B cell (primary cell): Measurements from ENCODE around the gene ABTB2. TPM values are rescaled to one million over a fixed set of nuclear protein-coding genes. Genes with fewer than 3 reads are reported as not detected.

Source experiments
- ATAC-seq: fragments of 200-7000 bp; cut with Tn5 transposase; one replicate; pipeline ENCODE4 v1.10.0; 2021; ENCODE audit warnings: low read depth, mild to moderate bottlenecking, moderate number of reproducible peaks, moderate library complexity
- CTCF ChIA-PET: fragments of 350-600 bp; sonication (Branson Sonifier 250); formaldehyde crosslinking; loops from one replicate; lab custom pipeline; 2021; ENCODE audit warnings: antibody characterized with exemption, inconsistent platforms; lab: Charles Lee
- POLR2A ChIA-PET: fragments of 350-600 bp; sonication (Branson Sonifier 250); formaldehyde crosslinking; loops from one replicate; lab custom pipeline; 2021; ENCODE audit warnings: antibody characterized with exemption; lab: Charles Lee
- DNase-seq: peaks from one replicate; pipeline ENCODE4 v3.0.0; 2013
- H2AFZ ChIP-seq: 2 replicates; pipeline ENCODE4 v1.6.1; 2012; ENCODE audit warnings: mild to moderate bottlenecking, low read depth, low read length; ENCODE audit not compliant: insufficient read depth, poor library complexity, severe bottlenecking
- H3K27ac ChIP-seq, 2 donors: 1 replicate in 1 of 2; 2 replicates in 1 of 2; pipeline ENCODE4 v1.5.1; 2012 to 2013; ENCODE audit warnings: low read length in 2 of 2, mild to moderate bottlenecking in 2 of 2, moderate library complexity in 1 of 2
- H3K27me3 ChIP-seq, 4 experiments: fragments of 200-600 bp in 1 of 4; sonication (generic) in 1 of 4; replicated peaks in 1 of 4; 1 replicate in 2 of 4; 2 replicates in 2 of 4; pipeline versions ENCODE4 v1.6.1 to v1.7.0; 2013 to 2016; ENCODE audit warnings: low read length in 3 of 4, mild to moderate bottlenecking in 2 of 4, mixed read lengths in 1 of 4, moderate library complexity in 1 of 4; ENCODE audit not compliant: insufficient read depth in 4 of 4, control insufficient read depth in 3 of 4; ENCODE audit errors: control extremely low read depth in 1 of 4
- H3K36me3 ChIP-seq, 2 experiments: replicated peaks in 1 of 2; 1 replicate in 1 of 2; 2 replicates in 1 of 2; pipeline versions ENCODE4 v1.6.1 to v1.7.1; 2013; ENCODE audit warnings: low read length in 1 of 2; ENCODE audit not compliant: insufficient read depth in 2 of 2, control insufficient read depth in 1 of 2; ENCODE audit errors: control extremely low read depth in 1 of 2, extremely low read depth in 1 of 2
- H3K4me1 ChIP-seq, 2 donors: fragments of 200-600 bp in 1 of 2; sonication (generic) in 1 of 2; 1 replicate in 1 of 2; 2 replicates in 1 of 2; pipeline versions ENCODE4 v1.5.1 to v1.6.1; 2013 to 2017; ENCODE audit warnings: low read length in 2 of 2; ENCODE audit not compliant: control insufficient read depth in 2 of 2, insufficient read depth in 2 of 2
- H3K4me2 ChIP-seq: replicated peaks from 2 replicates; pipeline ENCODE3; 2012; ENCODE audit warnings: mild to moderate bottlenecking, low read depth, low read length; ENCODE audit not compliant: poor library complexity, severe bottlenecking
- H3K4me3 ChIP-seq, 5 experiments: fragments of 200-600 bp in 1 of 5; sonication (generic) in 1 of 5; 1 replicate in 3 of 5; 2 replicates in 2 of 5; pipeline versions ENCODE4 v1.5.1 to v1.7.0; 2011 to 2016; ENCODE audit warnings: low read length in 4 of 5, mild to moderate bottlenecking in 4 of 5, low read depth in 2 of 5, control low read depth in 1 of 5, moderate library complexity in 1 of 5; ENCODE audit not compliant: insufficient read depth in 1 of 5; ENCODE audit errors: control extremely low read depth in 1 of 5, extremely low read depth in 1 of 5
- H3K79me2 ChIP-seq: fragments of 200-600 bp; sonication (generic); one replicate; pipeline ENCODE4 v1.6.0; 2016; ENCODE audit warnings: low read length; ENCODE audit not compliant: control insufficient read depth, insufficient read depth
- H3K9ac ChIP-seq: fragments of 200-600 bp; sonication (generic); 2 replicates; pipeline ENCODE4 v1.6.1; 2017; ENCODE audit warnings: mild to moderate bottlenecking, low read length, moderate library complexity
- H3K9me3 ChIP-seq, 3 donors: one replicate each; pipeline versions ENCODE4 v1.6.1 to v1.7.1; 2013; ENCODE audit warnings: low read length in 2 of 3; ENCODE audit not compliant: control insufficient read depth in 2 of 3, insufficient read depth in 1 of 3; ENCODE audit errors: control extremely low read depth in 1 of 3
- H4K20me1 ChIP-seq: 2 replicates; pipeline ENCODE4 v1.6.0; 2012; ENCODE audit warnings: mild to moderate bottlenecking, low read length; ENCODE audit not compliant: insufficient read depth, control insufficient read depth, poor library complexity, severe bottlenecking
- H3K27ac Mint-ChIP-seq: one replicate; pipeline ENCODE4 v1.8.0; 2021; ENCODE audit warnings: mixed read lengths
- H3K27me3 Mint-ChIP-seq: one replicate; pipeline ENCODE4 v1.8.0; 2021; ENCODE audit warnings: mixed read lengths
- H3K4me1 Mint-ChIP-seq: one replicate; pipeline ENCODE4 v1.8.0; 2021; ENCODE audit warnings: mixed read lengths
- H3K4me3 Mint-ChIP-seq: one replicate; pipeline ENCODE4 v1.8.0; 2021; ENCODE audit warnings: mixed read lengths
- H3K9me3 Mint-ChIP-seq: one replicate; pipeline ENCODE4 v1.8.0; 2022; ENCODE audit warnings: mixed read lengths; ENCODE audit not compliant: insufficient read depth
- CTCF ChIP-seq: fragments of 200-600 bp; IDR thresholded peaks from one replicate; pipeline ENCODE4 v1.8.0; 2022; ENCODE audit warnings: antibody characterized with exemption, mild to moderate bottlenecking
- EZH2 ChIP-seq: IDR thresholded peaks from 2 replicates; pipeline ENCODE4 v1.6.1; 2012; ENCODE audit warnings: borderline replicate concordance, low read depth, mild to moderate bottlenecking, moderate library complexity, low read length; ENCODE audit not compliant: insufficient read depth, poor library complexity, severe bottlenecking
- WGBS: methylation state at CpG from one replicate; pipeline ENCODE4 v1.1.5; 2013; ENCODE audit warnings: missing lambda C conversion rate; ENCODE audit not compliant: insufficient coverage; 5-methylcytosine and 5-hydroxymethylcytosine counted together
- intact Hi-C: fragments of 100-400 bp; cut with micrococcal nuclease; formaldehyde crosslinking; loops from one replicate; pipeline ENCODE4 v1.10.0; 2022
- polyA plus RNA-seq: library from polyadenylated mRNA; depleted of rRNA; stranded (reverse); fragments of >200 nt; gene quantifications from 2 replicates; pipeline ENCODE4 v1.2.3, GENCODE V29; 2012
- total RNA-seq, 2 donors: library from RNA; stranded (reverse); fragments of 120-200 nt in 1 of 2; gene quantifications; 1 replicate in 1 of 2; 2 replicates in 1 of 2; pipeline versions ENCODE4 v1.2.3 to v1.2.4, GENCODE V29; 2013 to 2022

The ABTB2 gene
- total and polyA plus RNA-seq, 2 donors (not counting 1 experiment from before 2014, with no cell fraction given): 0.30 to 5.9 TPM

DNA sequence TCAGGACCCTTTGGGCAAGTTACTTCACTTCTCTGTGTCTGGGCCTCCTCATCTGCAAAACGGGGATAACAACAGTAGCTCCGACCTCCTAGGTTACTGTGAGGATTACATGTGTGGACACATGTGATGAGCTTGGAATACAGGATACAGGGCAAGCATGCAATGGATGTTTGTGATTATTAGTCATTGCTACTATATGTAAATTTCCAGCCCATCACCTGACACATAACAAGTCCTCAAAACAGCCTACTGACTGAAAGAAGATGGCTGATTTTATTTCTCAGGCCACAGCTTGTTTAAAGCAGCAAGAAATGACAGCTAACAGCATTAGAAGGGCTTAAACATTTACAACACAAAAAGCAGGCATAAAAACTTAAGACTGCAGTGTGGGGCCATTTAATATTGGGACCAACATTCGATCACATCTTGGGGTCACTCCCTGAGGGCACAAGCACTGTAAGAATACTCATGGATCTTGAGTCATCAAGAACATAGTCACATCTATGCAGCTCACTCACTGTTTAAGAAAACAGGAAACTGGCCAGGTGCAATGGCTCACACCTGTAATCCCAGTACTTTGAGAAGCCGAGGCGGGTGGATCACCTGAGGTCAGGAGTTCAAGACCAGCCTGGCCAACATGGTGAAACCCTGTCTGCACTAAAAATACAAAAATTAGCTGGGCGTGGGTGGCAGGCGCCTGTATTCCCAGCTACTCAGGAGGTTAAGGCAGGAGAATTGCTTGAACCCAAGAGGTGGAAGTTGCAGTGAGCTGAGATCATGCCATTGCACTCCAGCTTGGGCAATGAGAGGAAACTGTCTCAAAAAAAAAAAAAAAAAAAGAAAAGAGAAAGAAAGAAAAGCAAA, 49.5 kb downstream of the ABTB2 start:
- no peak for DNase-seq
- Mint-ChIP-seq H3K27me3 (no peaks in the 10 kb centered on the region), H3K27ac (no peak overlapping the region), H3K4me1 (peaks cover 4% of the 10 kb centered on the region), H3K9me3 (no peaks in the 10 kb centered on the region), H3K4me3 (no peak overlapping the region)
- Histone ChIP-seq H3K4me1 (no peaks in the 10 kb centered on the region), H2AFZ (no peak overlapping the region), H3K9me3 (no peaks in the 10 kb centered on the region), H4K20me1 (no peaks in the 10 kb centered on the region), H3K9ac (no peak overlapping the region), H3K4me2 (no peak overlapping the region), H3K79me2 (no peaks in the 10 kb centered on the region), H3K27ac (no peak overlapping the region), H3K27me3 (no peaks in the 10 kb centered on the region), H3K4me3 (no peak overlapping the region), H3K36me3 (no peaks in the 10 kb centered on the region)
- no peak for ATAC-seq
- 100% methylated on average over 1 of the region's 7 CpGs for WGBS
- ChIA-PET CTCF (interaction anchor here (1.3 kb wide), 1 partner anchor 500 kb away, joined by 3 read pairs; no protein-coding TSS in a partner anchor), POLR2A (no interaction called here)
- TF ChIP-seq EZH2 (no peak), CTCF (no peak)
- intact Hi-C loops: no loop called here

DNA sequence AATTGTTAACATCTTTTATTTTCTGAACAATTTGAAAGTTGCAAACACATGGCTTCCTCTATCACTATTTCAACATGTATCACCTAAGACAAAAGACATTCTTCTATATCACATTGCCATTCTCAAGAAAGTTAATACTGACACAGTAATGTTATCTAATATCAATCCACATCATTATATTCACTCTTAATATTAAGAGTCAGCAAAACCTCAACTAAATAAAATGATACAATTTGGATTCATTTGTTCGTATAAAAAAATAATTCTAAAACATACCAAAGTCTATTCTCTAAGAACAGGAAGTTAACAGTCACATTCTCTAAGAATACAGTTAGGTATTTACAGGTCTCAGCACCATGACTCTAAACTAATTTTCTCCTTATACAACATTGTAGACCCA, 52.0 kb downstream of the ABTB2 start:
- Histone ChIP-seq H4K20me1 (no peaks in the 10 kb centered on the region), H3K4me3 (no peak overlapping the region), H3K4me2 (no peak overlapping the region), H3K27ac (no peak overlapping the region), H2AFZ (no peak overlapping the region), H3K27me3 (no peaks in the 10 kb centered on the region), H3K9me3 (no peaks in the 10 kb centered on the region), H3K9ac (no peak overlapping the region), H3K36me3 (no peaks in the 10 kb centered on the region), H3K4me1 (peaks cover 5 to 7% of the 10 kb centered on the region in 2 donors), H3K79me2 (no peaks in the 10 kb centered on the region)
- intact Hi-C loops: no loop called here
- Mint-ChIP-seq H3K4me3 (no peak overlapping the region), H3K4me1 (peaks cover 17% of the 10 kb centered on the region), H3K27me3 (no peaks in the 10 kb centered on the region), H3K27ac (no peak overlapping the region), H3K9me3 (no peaks in the 10 kb centered on the region)
- CTCF ChIA-PET: interaction anchor here (0.6 kb wide), 1 partner anchor 111 kb away, joined by 3 read pairs; no protein-coding TSS in a partner anchor
- TF ChIP-seq EZH2: no peak
- POLR2A ChIA-PET: no interaction called here
- WGBS: no CpG with 5 or more reads among the region's 1 CpG
- DNase-seq (no peak), ATAC-seq (no peak)
